DMS53 treated with DMSO at 0.1 percent for 48 hours (cell line): ENCODE measurements around the gene FGF2.

ENCODE experiments used
- DNase-seq: peaks from one replicate; lab custom pipeline; 2025; ENCODE audit not compliant: unreplicated experiment; lab: John Stamatoyannopoulos, UW

FGF2 gene

GRCh38 chr4:122889726-122890125, 63.1 kb downstream of the FGF2 start:
- no peak for DNase-seq

- no peak for DNase-seq
Measured at GRCh38 chr4:122890147-122890795, 63.6 kb downstream of the FGF2 start.

- DNase-seq: no peak
Measured at GRCh38 chr4:122894827-122895226, 68.2 kb downstream of the FGF2 start.

GRCh38 chr4:122895336-122895995, 68.8 kb downstream of the FGF2 start:
- DNase-seq: no peak

- DNase-seq: no peak
Measured at GRCh38 chr4:122896270-122896669, 69.6 kb downstream of the FGF2 start.

GRCh38 chr4:122898370-122899150, 71.9 kb downstream of the FGF2 start:
- DNase-seq: no peak

GRCh38 chr4:122899682-122900081, 73.1 kb downstream of the FGF2 start:
- no peak for DNase-seq

- no peak for DNase-seq
Measured at GRCh38 chr4:122900314-122900713, 73.7 kb downstream of the FGF2 start.

- DNase-seq: no peak
Measured at GRCh38 chr4:122901247-122902010, 74.8 kb downstream of the FGF2 start.

GRCh38 chr4:122903766-122904288, 77.2 kb downstream of the FGF2 start:
- DNase-seq: no peak

- DNase-seq: no peak
Measured at GRCh38 chr4:122906859-122907305, 80.3 kb downstream of the FGF2 start.

GRCh38 chr4:122908223-122908622, 81.6 kb downstream of the FGF2 start:
- DNase-seq: no peak

- DNase-seq: peak; percentile 32
Measured at GRCh38 chr4:122909683-122910082, 83.1 kb downstream of the FGF2 start.

- no peak for DNase-seq
Measured at GRCh38 chr4:122911588-122911987, 85.0 kb downstream of the FGF2 start.

- DNase-seq: no peak
Measured at GRCh38 chr4:122912810-122913575, 86.4 kb downstream of the FGF2 start.

GRCh38 chr4:122914292-122914904, 87.8 kb downstream of the FGF2 start:
- DNase-seq: peak; percentile 12

- DNase-seq: no peak
Measured at GRCh38 chr4:122914938-122915337, 88.3 kb downstream of the FGF2 start.

- no peak for DNase-seq
Measured at GRCh38 chr4:122917731-122918130, 91.1 kb downstream of the FGF2 start.

- DNase-seq: no peak
Measured at GRCh38 chr4:122920473-122920872, 93.8 kb downstream of the FGF2 start.

- DNase-seq: no peak
Measured at GRCh38 chr4:122921300-122921699, 94.7 kb downstream of the FGF2 start.
